ENCODE measurements around the gene GABRB2.
"Not testable (repeated sequence)": the region's sequence is repeated elsewhere in the genome, so short reads cannot be mapped to it uniquely, and the experiment has no call there.

GABRB2 gene

GRCh38 chr5:161295721-161296250 lies 250.7 kb downstream of the GABRB2 start:
- DNase-seq: no peak

GRCh38 chr5:161288071-161288470 lies 258.5 kb downstream of the GABRB2 start:
- no peak for DNase-seq

- DNase-seq: no peak
These were observed 259.1 kb downstream of the GABRB2 start for GRCh38 chr5:161287436-161287835.

- no peak for DNase-seq
These were observed 260.4 kb downstream of the GABRB2 start for GRCh38 chr5:161286066-161286655.

- DNase-seq: no peak
These were observed 262.1 kb downstream of the GABRB2 start for GRCh38 chr5:161284445-161284844.

- no peak for DNase-seq
These were observed 263.2 kb downstream of the GABRB2 start for GRCh38 chr5:161283296-161283695.

GRCh38 chr5:161278739-161279660 lies 267.5 kb downstream of the GABRB2 start:
- DNase-seq: no peak

- no peak for DNase-seq
These were observed 269.5 kb downstream of the GABRB2 start for GRCh38 chr5:161277011-161277410.

- no peak for DNase-seq
These were observed 271.6 kb downstream of the GABRB2 start for GRCh38 chr5:161274951-161275350.

GRCh38 chr5:161273410-161273809 lies 273.1 kb downstream of the GABRB2 start:
- DNase-seq: no peak

GRCh38 chr5:161271816-161272215 lies 274.7 kb downstream of the GABRB2 start:
- DNase-seq: no peak

GRCh38 chr5:161269125-161269524 lies 277.4 kb downstream of the GABRB2 start:
- no peak for DNase-seq

- DNase-seq: no peak
These were observed 279.6 kb downstream of the GABRB2 start for GRCh38 chr5:161266954-161267353.

GRCh38 chr5:161265006-161265405 lies 281.5 kb downstream of the GABRB2 start:
- no peak for DNase-seq

- DNase-seq: no peak
These were observed 283.3 kb downstream of the GABRB2 start for GRCh38 chr5:161263191-161263590.

GRCh38 chr5:161261668-161262323 lies 284.7 kb downstream of the GABRB2 start:
- no peak for DNase-seq

GRCh38 chr5:161258438-161258837 lies 288.1 kb downstream of the GABRB2 start:
- no peak for DNase-seq

- DNase-seq: no peak
These were observed 289.6 kb downstream of the GABRB2 start for GRCh38 chr5:161256957-161257356.

GRCh38 chr5:161252955-161253354 lies 293.6 kb downstream of the GABRB2 start:
- DNase-seq: not testable (repeated sequence)

GRCh38 chr5:161246749-161247148 lies 299.8 kb downstream of the GABRB2 start:
- DNase-seq: no peak

GRCh38 chr5:161245846-161246245 lies 300.7 kb downstream of the GABRB2 start:
- not testable (repeated sequence) for DNase-seq

Measured in NCI-H1105 (cell line).